Measurements from ENCODE around the gene PEX5L. TPM values are rescaled to one million over a fixed set of nuclear protein-coding genes. Genes with fewer than 3 reads are reported as not detected.

Gene PEX5L
- total RNA-seq, 1 experiment from 2014 or later = 0.33 TPM

DNA sequence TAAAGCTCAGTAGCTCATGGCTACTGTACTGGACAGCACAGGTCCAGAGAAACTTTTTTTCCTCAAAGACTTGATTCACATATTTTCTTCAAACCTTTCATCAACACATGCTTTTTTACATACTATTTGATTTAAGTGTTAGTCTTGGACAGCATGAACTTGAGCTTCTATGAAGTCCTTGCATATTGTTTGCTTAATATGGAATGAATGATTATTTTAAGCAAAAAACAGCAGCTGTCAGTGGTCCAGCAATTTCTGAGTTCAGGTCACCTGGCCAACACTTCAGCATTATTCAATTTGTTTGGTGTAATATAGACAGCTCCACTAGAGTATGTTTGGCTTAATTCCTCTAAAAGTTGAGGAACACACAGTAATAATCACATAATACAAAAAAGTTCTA is 141.4 kb downstream of the PEX5L start:
- TF ChIP-seq, protein P1, sequence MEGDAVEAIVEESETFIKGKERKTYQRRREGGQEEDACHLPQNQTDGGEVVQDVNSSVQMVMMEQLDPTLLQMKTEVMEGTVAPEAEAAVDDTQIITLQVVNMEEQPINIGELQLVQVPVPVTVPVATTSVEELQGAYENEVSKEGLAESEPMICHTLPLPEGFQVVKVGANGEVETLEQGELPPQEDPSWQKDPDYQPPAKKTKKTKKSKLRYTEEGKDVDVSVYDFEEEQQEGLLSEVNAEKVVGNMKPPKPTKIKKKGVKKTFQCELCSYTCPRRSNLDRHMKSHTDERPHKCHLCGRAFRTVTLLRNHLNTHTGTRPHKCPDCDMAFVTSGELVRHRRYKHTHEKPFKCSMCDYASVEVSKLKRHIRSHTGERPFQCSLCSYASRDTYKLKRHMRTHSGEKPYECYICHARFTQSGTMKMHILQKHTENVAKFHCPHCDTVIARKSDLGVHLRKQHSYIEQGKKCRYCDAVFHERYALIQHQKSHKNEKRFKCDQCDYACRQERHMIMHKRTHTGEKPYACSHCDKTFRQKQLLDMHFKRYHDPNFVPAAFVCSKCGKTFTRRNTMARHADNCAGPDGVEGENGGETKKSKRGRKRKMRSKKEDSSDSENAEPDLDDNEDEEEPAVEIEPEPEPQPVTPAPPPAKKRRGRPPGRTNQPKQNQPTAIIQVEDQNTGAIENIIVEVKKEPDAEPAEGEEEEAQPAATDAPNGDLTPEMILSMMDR (conservative IDR thresholded peaks at IDR 0.05) = no peak
- TF ChIP-seq EZH2 (IDR thresholded peaks at IDR 0.05; ENCODE audit: low read depth) = no peak
- ChIA-PET POLR2A (ENCODE audit: unreplicated experiment) (no interaction called here), CTCF (interaction anchor here (0.6 kb wide), 1 partner anchor 10 kb away, joined by 3 read pairs; no protein-coding TSS in a partner anchor)
- no peaks in the 10 kb centered on the region for H4K20me1 ChIP-seq (ENCODE audit: insufficient read depth)
- no peaks in the 10 kb centered on the region for H3K27me3 ChIP-seq (ENCODE audit: insufficient read depth, low read depth)
- no peak overlapping the region for H3K27ac ChIP-seq
- BruUV-seq (replicated peaks) = no TSS peak
- H3K4me3 ChIP-seq = no peak overlapping the region
- H3K9me2 ChIP-seq (ENCODE audit: insufficient read depth) = no peaks in the 10 kb centered on the region
- H3F3A ChIP-seq (ENCODE audit: insufficient read depth, low read depth) = no peaks in the 10 kb centered on the region
- H3K9me3 ChIP-seq (ENCODE audit: insufficient read depth, low read depth) = no peaks in the 10 kb centered on the region
- H3K4me2 ChIP-seq = no peak overlapping the region
- H3K4me1 ChIP-seq (replicated peaks; ENCODE audit: insufficient read depth) = no peaks in the 10 kb centered on the region
- no peak overlapping the region for H2AFZ ChIP-seq
- H3K36me3 ChIP-seq (ENCODE audit: low read depth) = no peaks in the 10 kb centered on the region
- intact Hi-C loops (cut with micrococcal nuclease; ENCODE audit: unreplicated experiment) = no loop called here
- DNase-seq = no peak
- no peaks in the 10 kb centered on the region for H3K79me2 ChIP-seq (ENCODE audit: low read depth)

DNA sequence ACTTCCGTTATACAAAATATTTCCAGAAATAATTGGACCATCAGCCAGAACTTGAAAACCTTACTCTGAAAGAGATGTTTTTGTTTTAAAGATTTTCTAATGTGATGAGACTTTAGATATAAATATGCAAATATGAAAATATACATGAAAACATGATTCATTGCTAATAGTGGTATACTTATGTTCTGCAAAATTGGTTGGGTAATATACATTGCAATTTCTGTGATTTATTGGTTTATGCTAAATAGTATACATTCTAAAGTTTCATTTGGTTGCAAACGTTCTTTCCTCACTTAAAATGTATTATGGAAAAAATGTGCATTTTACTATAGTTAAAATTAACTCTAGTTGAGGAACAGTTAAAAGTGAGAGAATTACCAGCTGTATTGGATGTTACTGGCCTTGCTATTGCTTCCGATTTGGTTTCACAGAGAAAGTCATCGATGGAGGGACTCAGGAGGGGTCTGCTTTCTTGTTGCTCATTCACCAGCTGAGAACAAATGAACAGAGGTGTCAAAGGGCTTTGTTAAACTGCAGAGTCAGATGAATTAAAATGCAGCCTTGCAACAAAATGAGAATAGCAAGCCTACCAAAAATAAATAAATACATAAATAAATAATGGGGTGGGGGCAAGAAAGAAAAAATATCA is 149.3 kb downstream of the PEX5L start:
- Histone ChIP-seq H3K9me2 (ENCODE audit: insufficient read depth) (no peaks in the 10 kb centered on the region), H3K9me3 (ENCODE audit: insufficient read depth, low read depth) (no peaks in the 10 kb centered on the region)
- POLR2A ChIA-PET (ENCODE audit: unreplicated experiment) = no interaction called here

DNA sequence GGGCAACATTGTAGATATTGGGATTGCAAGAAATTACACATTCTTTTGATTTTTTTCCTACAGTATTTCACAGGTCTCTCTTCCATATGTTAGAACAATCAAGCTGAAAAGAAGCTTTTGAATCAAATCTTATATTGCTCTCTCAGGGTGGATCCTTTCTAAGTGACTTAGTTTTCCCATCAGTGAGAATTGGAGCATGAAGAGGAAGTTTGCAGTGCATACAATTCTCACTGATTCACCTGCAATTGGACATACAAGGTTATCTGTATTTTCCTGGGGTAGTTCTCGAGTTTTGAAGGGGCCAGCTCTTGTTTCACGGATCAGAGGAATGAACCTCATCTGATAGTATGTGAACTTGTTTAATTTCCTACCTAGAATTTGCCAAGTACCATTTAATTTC is 150.8 kb downstream of the PEX5L start:
- Histone ChIP-seq H3K4me1 (replicated peaks; ENCODE audit: insufficient read depth) (no peaks in the 10 kb centered on the region), H3K4me2 (0 out of 2 replicates have a peak overlapping the region, but pooled peaks have one; percentile 3), H3K9me2 (ENCODE audit: insufficient read depth) (no peaks in the 10 kb centered on the region), H3F3A (ENCODE audit: insufficient read depth, low read depth) (no peaks in the 10 kb centered on the region), H3K9me3 (ENCODE audit: insufficient read depth, low read depth) (no peaks in the 10 kb centered on the region), H2AFZ (no peak overlapping the region), H3K27me3 (ENCODE audit: insufficient read depth, low read depth) (no peaks in the 10 kb centered on the region), H3K36me3 (ENCODE audit: low read depth) (no peaks in the 10 kb centered on the region), H3K4me3 (no peak overlapping the region), H3K27ac (no peak overlapping the region), H4K20me1 (ENCODE audit: insufficient read depth) (no peaks in the 10 kb centered on the region), H3K79me2 (ENCODE audit: low read depth) (no peaks in the 10 kb centered on the region)
- CTCF ChIA-PET = no interaction called here
- no TSS peak for BruUV-seq (replicated peaks)
- POLR2A ChIA-PET (ENCODE audit: unreplicated experiment) = no interaction called here
- DNase-seq = no peak
- TF ChIP-seq, protein P1 (conservative IDR thresholded peaks at IDR 0.05) = no peak
- TF ChIP-seq EZH2 (IDR thresholded peaks at IDR 0.05; ENCODE audit: low read depth) = no peak
- intact Hi-C loops (cut with micrococcal nuclease; ENCODE audit: unreplicated experiment) = no loop called here

More for the DNA sequence above, 149.3 kb downstream of the PEX5L start:
- no peaks in the 10 kb centered on the region for H3K79me2 ChIP-seq (ENCODE audit: low read depth)
- BruUV-seq (replicated peaks) = no TSS peak
- no peak overlapping the region for H3K27ac ChIP-seq
- CTCF ChIA-PET = no interaction called here
- no peaks in the 10 kb centered on the region for H3K36me3 ChIP-seq (ENCODE audit: low read depth)
- H3K27me3 ChIP-seq (ENCODE audit: insufficient read depth, low read depth) = no peaks in the 10 kb centered on the region
- H4K20me1 ChIP-seq (ENCODE audit: insufficient read depth) = no peaks in the 10 kb centered on the region
- H3K4me1 ChIP-seq (replicated peaks; ENCODE audit: insufficient read depth) = no peaks in the 10 kb centered on the region
- DNase-seq = no peak
- intact Hi-C loops (cut with micrococcal nuclease; ENCODE audit: unreplicated experiment) = no loop called here
- no peak overlapping the region for H3K4me2 ChIP-seq
- no peak overlapping the region for H3K4me3 ChIP-seq
- TF ChIP-seq, protein P1 (conservative IDR thresholded peaks at IDR 0.05) = no peak
- no peak for TF ChIP-seq EZH2 (IDR thresholded peaks at IDR 0.05; ENCODE audit: low read depth)
- H3F3A ChIP-seq (ENCODE audit: insufficient read depth, low read depth) = no peaks in the 10 kb centered on the region
- H2AFZ ChIP-seq = no peak overlapping the region

All from PC-9 (cell line).